ENCODE results near the gene SNCAIP. TPM values are rescaled to one million over a fixed set of nuclear protein-coding genes. Genes with fewer than 3 reads are reported as not detected.

SNCAIP gene
- total and polyA plus RNA-seq, 9 of the 15 experiments (the other 6 are each of a cell fraction or from before 2014, with no cell fraction given): 0.04 TPM; not detected in 8

DNA sequence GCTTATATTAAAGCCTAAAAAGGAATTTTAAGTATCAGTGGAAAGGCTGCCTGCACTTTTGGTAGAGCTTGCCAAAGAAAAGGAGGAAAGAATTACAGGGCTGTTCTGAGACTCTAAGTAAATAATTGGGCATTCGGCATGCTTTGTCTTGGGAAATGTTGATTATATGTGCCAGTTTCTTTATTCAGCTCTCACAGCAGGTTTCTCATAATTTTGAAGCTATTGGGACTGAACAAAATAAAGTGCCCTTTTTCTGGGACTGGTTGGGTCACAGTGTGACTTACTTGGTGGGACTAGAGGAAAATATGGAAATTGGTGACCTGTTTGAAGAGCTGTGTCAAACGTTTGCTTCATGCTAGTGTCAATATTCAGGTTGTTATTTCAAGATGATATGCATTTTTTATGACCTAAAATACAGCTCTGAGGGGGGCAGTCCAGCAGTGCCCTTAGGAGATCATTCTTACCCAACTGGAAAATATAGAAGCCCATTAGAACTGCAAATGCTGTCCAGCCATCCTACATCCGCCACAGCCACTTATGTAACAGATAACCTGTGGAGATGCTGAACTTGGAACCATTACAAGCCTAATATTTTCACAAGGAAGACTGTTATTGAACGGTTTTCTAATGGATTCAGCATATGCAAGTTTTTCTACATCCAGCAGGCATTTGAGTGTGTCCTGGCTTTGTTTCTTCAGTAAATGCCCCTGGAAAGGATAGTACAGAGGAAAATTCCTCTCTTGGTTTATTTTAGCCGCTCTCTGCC, 122.4 kb downstream of the SNCAIP start:
- Histone ChIP-seq H3K79me2 (ENCODE audit: control insufficient read depth, insufficient read depth, low read length) (no peaks in the 10 kb centered on the region), H3K4me3 (no peak overlapping the region), H3K9ac (ENCODE audit: insufficient read depth in 1 of 2, low read depth in 2 of 2, low read length in 2 of 2) (no peak overlapping the region), H3K9me1 (ENCODE audit: control insufficient read depth, insufficient read depth, low read length) (no peaks in the 10 kb centered on the region), H3K4me1 (replicated peaks in 1 of 2; ENCODE audit: control insufficient read depth in 2 of 2, insufficient read depth in 2 of 2, low read length in 2 of 2) (no peaks in the 10 kb centered on the region), H3K36me3 (ENCODE audit: control insufficient read depth, insufficient read depth, low read length) (no peaks in the 10 kb centered on the region), H3K9me3 (replicated peaks; ENCODE audit: control insufficient read depth, insufficient read depth, low read depth, low read length) (no peaks in the 10 kb centered on the region), H3K27me3 (ENCODE audit: control insufficient read depth in 2 of 2, insufficient read depth in 2 of 2, low read length in 2 of 2) (no peaks in the 10 kb centered on the region), H3K27ac (ENCODE audit: extremely low read depth, low read depth, low read length) (no peak overlapping the region), H4K20me1 (replicated peaks; ENCODE audit: control insufficient read depth, insufficient read depth, low read length) (no peaks in the 10 kb centered on the region), H2AFZ (ENCODE audit: low read depth, low read length) (no peak overlapping the region), H3K4me2 (ENCODE audit: insufficient read depth, low read length) (no peak overlapping the region)
- FAIRE-seq (no peak), DNase-seq (ENCODE audit: extremely low read depth in 1 of 4, low spot score in 3 of 4) (no peak), ATAC-seq (no peak)
- in situ Hi-C loops (cut with MboI) (no loop called here), intact Hi-C loops (cut with micrococcal nuclease) (no loop called here)
- POLR2A ChIA-PET: no interaction called here
- CTCF ChIA-PET (ENCODE audit: low intra/inter-chr PET ratio): no interaction called here
- TF ChIP-seq TAF7 (tag; IDR thresholded peaks at IDR 0.05): no peak
- no peak for TF ChIP-seq ZNF354B (CRISPR knock-in tag; IDR thresholded peaks at IDR 0.05)
- TF ChIP-seq MEF2A (IDR thresholded peaks at IDR 0.05; ENCODE audit: control insufficient read depth, low read depth, low read length): no peak
- TF ChIP-seq PPARD (CRISPR knock-in tag; IDR thresholded peaks at IDR 0.05): no peak
- no peak for TF ChIP-seq RBM25 (IDR thresholded peaks at IDR 0.05; ENCODE audit: low read depth, low read length, severe bottlenecking)
- TF ChIP-seq ZNF57 (CRISPR knock-in tag; IDR thresholded peaks at IDR 0.05): no peak
- TF ChIP-seq IRF2 (CRISPR knock-in tag; IDR thresholded peaks at IDR 0.05): no peak
- TF ChIP-seq, protein P1, sequence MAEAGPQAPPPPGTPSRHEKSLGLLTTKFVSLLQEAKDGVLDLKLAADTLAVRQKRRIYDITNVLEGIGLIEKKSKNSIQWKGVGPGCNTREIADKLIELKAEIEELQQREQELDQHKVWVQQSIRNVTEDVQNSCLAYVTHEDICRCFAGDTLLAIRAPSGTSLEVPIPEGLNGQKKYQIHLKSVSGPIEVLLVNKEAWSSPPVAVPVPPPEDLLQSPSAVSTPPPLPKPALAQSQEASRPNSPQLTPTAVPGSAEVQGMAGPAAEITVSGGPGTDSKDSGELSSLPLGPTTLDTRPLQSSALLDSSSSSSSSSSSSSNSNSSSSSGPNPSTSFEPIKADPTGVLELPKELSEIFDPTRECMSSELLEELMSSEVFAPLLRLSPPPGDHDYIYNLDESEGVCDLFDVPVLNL (CRISPR knock-in tag; IDR thresholded peaks at IDR 0.05; ENCODE audit: low read depth): no peak
- no peak for TF ChIP-seq CREB5 (CRISPR knock-in tag; IDR thresholded peaks at IDR 0.05)
- no TSS peak for BruUV-seq (replicated peaks)
- 0% methylated on average over 5 of the region's 5 CpGs for WGBS (ENCODE audit: insufficient coverage, low coverage, missing lambda C conversion rate)
